ENCODE data around the gene SLC10A6.
"Not testable (repeated sequence)": the region's sequence is repeated elsewhere in the genome, so short reads cannot be mapped to it uniquely, and the experiment has no call there.

Gene SLC10A6

GRCh38 chr4:86848732-86849619 is at the start of gene SLC10A6:
SLC10A6 (minus strand) TSS chr4:86849384; CDS start chr4:86849115, 269 bp downstream.
- no peak for DNase-seq (ENCODE audit: low read depth)

GRCh38 chr4:86898562-86898961 is 49.4 kb upstream of the SLC10A6 start:
- DNase-seq (ENCODE audit: low read depth) = no peak

GRCh38 chr4:86896596-86896995 is 47.4 kb upstream of the SLC10A6 start:
- DNase-seq (ENCODE audit: low read depth) = no peak

GRCh38 chr4:86895692-86896488 is 46.7 kb upstream of the SLC10A6 start:
- no peak for DNase-seq (ENCODE audit: low read depth)

GRCh38 chr4:86894455-86894854 is 45.3 kb upstream of the SLC10A6 start:
- no peak for DNase-seq (ENCODE audit: low read depth)

- DNase-seq (ENCODE audit: low read depth) = no peak
These were observed 44.0 kb upstream of the SLC10A6 start for GRCh38 chr4:86893136-86893535.

- no peak for DNase-seq (ENCODE audit: low read depth)
These were observed 43.4 kb upstream of the SLC10A6 start for GRCh38 chr4:86892636-86892960.

GRCh38 chr4:86891762-86892635 is 42.8 kb upstream of the SLC10A6 start, which contains the start of gene C4orf36:
C4orf36 (minus strand) TSS chr4:86892422; CDS start chr4:86891520, 902 bp downstream.
- DNase-seq (ENCODE audit: low read depth) = no peak

- no peak for DNase-seq (ENCODE audit: low read depth)
These were observed 41.6 kb upstream of the SLC10A6 start for GRCh38 chr4:86890790-86891189.

- no peak for DNase-seq (ENCODE audit: low read depth)
These were observed 30.5 kb upstream of the SLC10A6 start for GRCh38 chr4:86879641-86880040.

- DNase-seq (ENCODE audit: low read depth) = no peak
These were observed 29.5 kb upstream of the SLC10A6 start for GRCh38 chr4:86878640-86879039.

- DNase-seq (ENCODE audit: low read depth) = no peak
These were observed 27.9 kb upstream of the SLC10A6 start for GRCh38 chr4:86876894-86877685.

GRCh38 chr4:86875436-86875835 is 26.3 kb upstream of the SLC10A6 start:
- DNase-seq (ENCODE audit: low read depth) = not testable (repeated sequence)

- DNase-seq (ENCODE audit: low read depth) = no peak
These were observed 23.0 kb upstream of the SLC10A6 start for GRCh38 chr4:86872135-86872534.

GRCh38 chr4:86870442-86871069 is 21.4 kb upstream of the SLC10A6 start:
- no peak for DNase-seq (ENCODE audit: low read depth)

GRCh38 chr4:86857341-86858052 is 8.3 kb upstream of the SLC10A6 start:
- DNase-seq (ENCODE audit: low read depth) = no peak

GRCh38 chr4:86856896-86857295 is 7.7 kb upstream of the SLC10A6 start:
- DNase-seq (ENCODE audit: low read depth) = no peak

- no peak for DNase-seq (ENCODE audit: low read depth)
These were observed 6.4 kb upstream of the SLC10A6 start for GRCh38 chr4:86855572-86855971.

GRCh38 chr4:86853209-86853608 is 4.0 kb upstream of the SLC10A6 start:
- no peak for DNase-seq (ENCODE audit: low read depth)

- no peak for DNase-seq (ENCODE audit: low read depth)
These were observed 1.0 kb downstream of the SLC10A6 start for GRCh38 chr4:86848136-86848535.

Measured in stimulated activated CD8-positive, alpha-beta memory T cell treated with anti-CD3 and anti-CD28 coated beads, Interleukin-4, amount 100 ng/mL, for 24 hours (primary cell).